ENCODE data around the gene FBXO42.

FBXO42 gene

DNA sequence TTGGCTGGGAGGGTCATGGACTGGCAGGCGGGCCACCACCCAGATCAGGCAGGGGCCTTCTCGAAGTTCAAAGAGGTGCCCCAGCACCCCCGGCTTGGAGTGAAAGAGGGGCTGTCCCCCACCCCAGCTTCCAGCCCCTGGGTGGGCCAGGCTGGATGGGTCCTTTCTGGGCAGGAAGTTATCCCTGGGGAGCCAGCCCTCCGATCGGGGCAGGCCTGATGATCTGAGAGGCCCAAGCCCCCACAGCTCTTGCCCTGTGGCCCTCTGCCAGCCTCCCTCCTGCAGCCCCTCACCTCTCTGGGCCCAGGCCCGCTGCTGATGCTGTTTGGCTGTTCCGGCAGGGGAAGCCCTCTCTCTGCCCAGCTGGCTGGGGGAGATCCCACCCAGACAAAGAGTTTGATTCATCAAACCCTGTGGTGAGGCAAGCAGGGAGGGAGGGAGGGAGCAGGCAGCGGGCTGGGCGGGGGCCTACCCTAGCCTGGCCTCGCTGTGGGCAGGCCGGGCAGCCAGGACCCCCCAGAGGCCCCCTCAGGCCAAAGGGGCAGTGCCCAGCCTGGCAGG, 142.4 kb downstream of the FBXO42 start:
- Mint-ChIP-seq H3K4me1 (ENCODE audit: low read depth) (peaks cover 2% of the 10 kb centered on the region), H3K36me3 (ENCODE audit: low read depth) (no peaks in the 10 kb centered on the region), H3K4me3 (no peak overlapping the region), H3K27me3 (ENCODE audit: low read depth) (peaks cover 12% of the 10 kb centered on the region), H3K27ac (no peak overlapping the region), H3K9me3 (no peaks in the 10 kb centered on the region)

DNA sequence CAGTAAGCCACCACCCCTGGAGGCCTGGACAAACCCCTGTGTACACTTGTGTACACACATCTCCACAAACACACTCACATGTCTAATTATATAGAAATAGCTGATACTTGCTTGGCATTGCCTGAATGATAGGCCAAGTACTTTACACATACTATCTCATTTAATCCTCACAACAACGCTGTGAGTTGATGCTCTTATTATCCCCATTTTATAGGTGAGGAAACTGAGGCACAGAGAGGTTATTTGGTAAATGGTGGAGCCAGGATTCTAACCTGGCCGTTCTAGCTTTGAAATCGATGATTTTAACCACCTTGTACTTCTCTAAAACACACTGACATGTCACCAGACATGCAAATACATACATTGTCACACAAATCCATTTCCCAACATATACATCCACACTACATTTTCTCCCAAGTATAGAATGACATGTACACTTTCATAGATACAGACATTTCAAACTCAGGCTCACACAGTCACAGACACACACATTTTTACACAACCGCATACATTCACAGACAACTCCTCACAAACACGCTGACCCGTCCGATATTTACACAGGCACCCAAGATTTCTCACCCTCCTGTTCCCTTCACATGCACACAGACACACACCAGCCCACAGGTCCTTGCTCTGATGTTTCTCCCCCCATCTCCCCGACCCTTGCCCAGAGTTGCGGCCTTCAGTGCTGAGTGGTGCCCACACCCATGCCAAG, 143.0 kb downstream of the FBXO42 start:
- Mint-ChIP-seq H3K27ac (no peak overlapping the region), H3K27me3 (ENCODE audit: low read depth) (peaks cover 12% of the 10 kb centered on the region), H3K4me3 (peak overlapping the region; percentile 0), H3K9me3 (no peaks in the 10 kb centered on the region), H3K4me1 (ENCODE audit: low read depth) (peaks cover 2% of the 10 kb centered on the region), H3K36me3 (ENCODE audit: low read depth) (peaks cover under 1% of the 10 kb centered on the region)

DNA sequence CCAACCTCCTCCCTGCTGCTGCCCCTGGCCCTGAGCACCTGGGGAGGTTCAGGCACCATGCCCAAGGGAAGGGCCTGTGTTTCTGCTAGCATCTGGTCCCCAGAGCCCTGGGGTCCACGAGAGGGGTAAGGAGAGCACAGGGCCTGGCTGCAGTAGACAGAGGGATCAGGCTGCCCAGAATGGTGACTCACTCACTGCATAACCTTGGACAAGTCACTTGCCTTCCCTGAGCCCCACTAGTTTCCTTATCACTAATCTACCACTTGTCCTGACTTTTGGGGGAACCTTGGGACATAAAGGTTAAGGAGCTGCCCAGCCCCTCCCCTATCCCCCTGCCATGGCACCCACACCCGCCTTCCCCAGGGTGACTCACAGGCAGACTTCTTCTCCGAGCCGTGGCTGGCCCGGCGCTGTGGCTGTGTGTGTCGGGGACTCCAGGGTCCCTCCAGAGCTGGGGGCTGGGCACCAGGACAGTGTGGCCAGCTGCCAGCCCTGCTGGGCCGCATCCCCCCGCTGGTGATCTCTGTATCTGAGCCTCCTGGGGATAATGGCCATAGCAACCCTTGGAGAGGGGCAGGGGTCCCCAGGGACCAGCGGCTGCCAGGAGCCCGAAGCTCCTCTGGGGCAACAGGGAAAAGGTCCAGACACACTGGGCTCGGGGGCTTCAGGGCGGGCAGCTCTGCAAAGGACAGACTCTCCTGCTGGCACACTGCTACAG, 143.9 kb downstream of the FBXO42 start:
- H3K4me3 Mint-ChIP-seq = no peak overlapping the region

DNA sequence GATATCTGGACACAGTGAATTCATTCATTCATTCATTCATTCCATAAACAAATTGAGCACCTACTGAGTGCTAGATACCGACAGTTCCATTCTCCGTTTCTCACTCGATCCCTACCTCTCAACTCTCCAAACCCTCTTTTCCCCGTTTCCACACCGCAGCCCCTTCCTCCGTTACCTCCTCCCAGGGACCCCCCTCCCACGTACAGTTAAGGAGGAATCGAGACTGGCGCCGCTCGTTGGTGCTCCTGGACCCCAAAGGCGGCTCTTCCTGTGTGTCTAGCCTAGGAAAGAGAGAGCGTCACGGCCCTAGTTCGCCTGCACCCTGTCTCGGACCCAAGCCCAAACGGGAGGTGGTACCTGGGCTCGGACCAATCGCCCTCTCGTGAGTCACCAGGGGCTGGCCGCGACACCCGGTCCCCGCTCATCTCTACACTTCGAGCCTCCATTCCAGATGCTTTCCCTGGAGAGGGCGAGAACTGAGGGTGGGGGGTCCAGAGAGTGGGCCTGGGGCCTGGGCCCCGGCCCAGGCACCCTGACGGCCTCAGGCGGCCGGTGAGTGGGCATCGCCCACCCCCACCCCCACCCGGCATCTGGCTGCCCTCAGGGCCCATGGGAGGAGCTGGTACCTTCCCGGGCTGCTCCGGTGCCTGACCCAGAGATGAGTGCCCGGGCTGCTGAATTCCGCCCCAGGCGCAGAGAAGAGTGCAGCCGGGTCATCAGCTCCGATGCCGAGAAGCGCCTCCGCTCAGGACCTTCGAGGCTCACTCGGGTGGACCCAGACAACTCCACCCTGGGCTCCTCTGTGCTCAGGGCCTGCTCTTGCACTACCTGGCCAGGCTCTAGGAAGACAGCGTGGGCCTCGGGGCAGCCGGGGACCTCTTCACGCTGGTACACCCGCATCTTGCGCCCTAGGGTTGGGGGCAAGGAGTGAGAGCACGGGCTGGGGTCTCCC, 144.7 kb downstream of the FBXO42 start:
- Mint-ChIP-seq H3K27me3 (ENCODE audit: low read depth) (peaks cover 6% of the 10 kb centered on the region), H3K4me3 (peak overlapping the region; percentile 90), H3K27ac (peak overlapping the region; percentile 95), H3K9me3 (no peaks in the 10 kb centered on the region), H3K36me3 (ENCODE audit: low read depth) (peaks cover 7% of the 10 kb centered on the region), H3K4me1 (ENCODE audit: low read depth) (peaks cover 2% of the 10 kb centered on the region)

More for the DNA sequence above, 143.9 kb downstream of the FBXO42 start:
- H3K27ac Mint-ChIP-seq = no peak overlapping the region
- peaks cover 12% of the 10 kb centered on the region for H3K27me3 Mint-ChIP-seq (ENCODE audit: low read depth)
- H3K4me1 Mint-ChIP-seq (ENCODE audit: low read depth) = peaks cover 2% of the 10 kb centered on the region
- H3K9me3 Mint-ChIP-seq = no peaks in the 10 kb centered on the region
- peaks cover 7% of the 10 kb centered on the region for H3K36me3 Mint-ChIP-seq (ENCODE audit: low read depth)

DNA sequence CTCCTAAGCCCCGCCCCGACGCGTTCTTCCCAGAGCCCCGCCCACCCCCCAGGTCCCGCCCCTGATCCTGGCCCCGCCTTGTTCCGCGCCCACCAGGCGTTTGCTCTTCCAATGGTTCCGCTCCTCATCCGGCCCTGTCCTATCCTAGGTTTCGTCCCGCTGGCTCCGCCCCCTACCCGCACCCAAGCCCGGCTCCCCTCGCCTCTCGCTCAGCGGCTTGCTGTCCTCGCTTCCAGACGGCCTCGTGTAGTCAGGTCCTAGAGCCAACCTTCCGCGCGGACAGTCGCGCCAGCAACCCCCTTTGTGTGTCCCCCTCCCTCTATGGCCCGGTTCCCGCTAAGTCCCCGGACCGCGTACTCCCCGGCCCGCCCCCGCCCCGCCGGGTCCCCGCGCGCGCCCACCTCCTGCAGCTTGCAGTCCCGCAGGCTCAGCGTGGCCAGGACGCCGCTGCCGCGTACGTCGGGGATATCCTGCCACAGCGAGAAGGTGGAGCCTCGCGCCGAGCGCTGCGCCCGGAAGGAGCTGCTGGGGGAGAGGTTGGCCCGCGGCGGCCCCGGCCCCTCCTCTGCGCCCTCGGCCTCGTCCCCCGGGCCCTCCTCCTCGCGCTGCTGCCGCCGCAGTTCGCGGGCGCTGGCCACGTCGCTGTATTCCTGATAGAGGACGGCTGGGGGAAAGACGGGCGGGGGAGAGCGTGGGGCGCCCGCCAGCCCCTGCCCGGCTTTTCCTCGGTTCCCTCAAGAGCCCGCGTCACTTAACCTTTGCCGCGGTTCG, 145.5 kb downstream of the FBXO42 start:
- peaks cover under 1% of the 10 kb centered on the region for H3K27me3 Mint-ChIP-seq (ENCODE audit: low read depth)
- peak overlapping the region; percentile 90 for H3K4me3 Mint-ChIP-seq
- H3K27ac Mint-ChIP-seq = peak overlapping the region; percentile 95
- peaks cover 7% of the 10 kb centered on the region for H3K36me3 Mint-ChIP-seq (ENCODE audit: low read depth)
- peaks cover 2% of the 10 kb centered on the region for H3K4me1 Mint-ChIP-seq (ENCODE audit: low read depth)
- no peaks in the 10 kb centered on the region for H3K9me3 Mint-ChIP-seq

DNA sequence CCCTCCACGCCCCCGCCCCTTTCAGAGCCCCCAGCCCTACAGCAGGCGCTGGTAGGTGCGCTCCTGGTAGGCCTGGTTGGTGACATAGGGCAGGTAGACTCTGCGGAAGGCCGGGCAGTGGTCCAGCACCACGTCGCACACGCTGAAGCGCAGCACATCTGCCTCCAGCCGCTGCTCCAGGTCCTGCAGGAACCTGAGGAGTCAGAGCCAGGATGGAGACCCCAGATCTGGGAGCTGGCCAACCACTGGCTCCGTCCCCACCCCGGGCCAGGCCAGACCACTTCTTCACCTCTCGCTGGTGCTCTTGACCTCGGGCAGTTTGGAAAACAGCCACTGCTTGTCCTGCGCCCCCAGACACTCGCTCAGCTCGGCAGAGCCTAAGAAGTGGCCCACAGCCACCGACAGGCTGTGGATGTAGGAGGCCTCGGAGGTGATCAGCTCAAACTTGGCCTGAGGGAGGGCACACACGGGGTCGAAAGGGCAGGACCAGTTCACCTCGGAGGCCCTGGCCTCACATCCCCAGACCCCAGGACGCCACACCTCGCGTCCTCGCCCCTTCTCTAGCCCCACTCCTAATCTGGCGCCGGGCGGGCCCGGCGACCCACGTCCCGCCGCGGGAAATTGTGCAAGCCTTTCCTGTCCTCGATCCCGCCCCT, 146.3 kb downstream of the FBXO42 start:
- Mint-ChIP-seq H3K27ac (peak overlapping the region; percentile 95), H3K4me1 (ENCODE audit: low read depth) (peaks cover 2% of the 10 kb centered on the region), H3K9me3 (no peaks in the 10 kb centered on the region), H3K36me3 (ENCODE audit: low read depth) (peaks cover 7% of the 10 kb centered on the region), H3K4me3 (peak overlapping the region; percentile 90), H3K27me3 (ENCODE audit: low read depth) (no peaks in the 10 kb centered on the region)

DNA sequence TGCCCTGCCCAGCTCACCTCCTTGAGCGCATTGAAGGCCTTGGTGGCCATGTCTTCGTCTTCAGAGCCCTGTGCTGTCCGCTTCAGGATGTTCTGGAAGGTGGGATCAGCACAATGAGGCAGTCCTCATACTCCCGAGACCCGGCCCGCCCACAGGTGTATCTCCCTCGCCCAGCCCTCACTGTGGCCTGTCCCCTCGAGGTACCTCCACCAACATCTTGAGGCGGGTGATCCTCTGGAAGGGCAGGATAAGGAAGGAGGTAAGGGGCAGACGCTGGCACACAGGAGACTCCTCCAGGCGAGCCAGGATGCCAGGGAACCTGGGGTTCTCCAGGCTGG, 147.0 kb downstream of the FBXO42 start:
- H3K9me3 Mint-ChIP-seq = no peaks in the 10 kb centered on the region
- H3K27ac Mint-ChIP-seq = no peak overlapping the region
- H3K4me1 Mint-ChIP-seq (ENCODE audit: low read depth) = peaks cover 2% of the 10 kb centered on the region
- no peaks in the 10 kb centered on the region for H3K27me3 Mint-ChIP-seq (ENCODE audit: low read depth)
- H3K36me3 Mint-ChIP-seq (ENCODE audit: low read depth) = peaks cover 7% of the 10 kb centered on the region
- H3K4me3 Mint-ChIP-seq = no peak overlapping the region

DNA sequence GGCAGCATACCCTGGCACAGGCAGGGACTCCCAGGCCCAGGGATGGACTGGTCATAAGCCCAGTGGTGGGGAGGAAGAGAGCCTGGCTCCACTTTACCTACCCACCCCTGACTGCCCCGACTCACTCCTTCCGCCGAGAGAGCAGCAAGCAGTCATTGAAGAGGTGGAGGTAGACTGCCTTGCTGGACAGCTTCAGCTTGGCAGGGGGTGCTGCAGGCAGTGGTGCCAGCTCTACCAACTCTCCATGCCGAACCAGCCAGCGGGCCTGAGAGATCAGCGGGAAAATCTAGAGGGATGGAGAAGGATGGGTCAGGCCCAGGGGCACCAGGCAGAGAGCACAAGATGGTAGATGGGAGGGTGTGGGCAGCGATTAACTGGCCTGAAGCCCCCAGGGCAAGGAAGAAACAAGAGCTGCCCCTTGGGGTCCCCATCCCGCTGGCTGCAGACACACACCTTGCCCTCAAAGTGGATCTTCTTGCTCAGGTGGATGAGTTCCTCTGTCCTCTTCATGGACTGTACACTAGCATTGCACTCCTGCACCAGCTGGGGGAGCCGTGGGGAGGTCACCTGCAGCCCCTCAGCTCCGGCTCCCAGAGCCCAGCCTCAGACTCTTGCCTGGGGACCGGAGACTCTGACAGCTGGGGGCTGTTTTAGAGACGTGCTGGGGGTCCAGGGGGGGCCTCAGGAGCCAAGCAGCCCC, 147.5 kb downstream of the FBXO42 start:
- no peaks in the 10 kb centered on the region for H3K27me3 Mint-ChIP-seq (ENCODE audit: low read depth)
- peak overlapping the region; percentile 50 for H3K4me3 Mint-ChIP-seq
- peaks cover 7% of the 10 kb centered on the region for H3K36me3 Mint-ChIP-seq (ENCODE audit: low read depth)
- no peaks in the 10 kb centered on the region for H3K9me3 Mint-ChIP-seq
- H3K4me1 Mint-ChIP-seq (ENCODE audit: low read depth) = peaks cover 3% of the 10 kb centered on the region
- no peak overlapping the region for H3K27ac Mint-ChIP-seq

DNA sequence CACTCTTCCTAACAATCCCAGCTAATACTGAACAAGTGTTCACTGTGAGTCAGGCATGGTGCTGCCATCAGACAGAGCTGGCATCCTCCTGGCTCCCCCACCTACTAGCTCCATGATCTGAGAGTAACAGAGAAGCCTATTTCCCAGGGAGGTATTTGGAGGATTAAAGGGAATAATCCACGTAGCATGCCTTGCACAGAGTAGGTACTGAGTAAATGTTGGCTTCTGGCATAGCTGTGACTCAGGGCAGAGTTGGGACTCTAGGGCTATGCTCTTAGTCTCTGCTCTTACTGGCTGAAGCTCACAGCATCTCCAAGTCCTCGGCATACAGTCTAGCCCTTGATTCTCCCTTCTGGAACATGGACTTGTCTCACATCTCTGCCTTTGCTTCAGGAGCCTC, 148.1 kb downstream of the FBXO42 start:
- H3K4me1 Mint-ChIP-seq (ENCODE audit: low read depth) = peaks cover 7% of the 10 kb centered on the region
- no peak overlapping the region for H3K4me3 Mint-ChIP-seq
- peaks cover 7% of the 10 kb centered on the region for H3K36me3 Mint-ChIP-seq (ENCODE audit: low read depth)
- H3K27ac Mint-ChIP-seq = no peak overlapping the region
- H3K27me3 Mint-ChIP-seq (ENCODE audit: low read depth) = no peaks in the 10 kb centered on the region
- no peaks in the 10 kb centered on the region for H3K9me3 Mint-ChIP-seq

DNA sequence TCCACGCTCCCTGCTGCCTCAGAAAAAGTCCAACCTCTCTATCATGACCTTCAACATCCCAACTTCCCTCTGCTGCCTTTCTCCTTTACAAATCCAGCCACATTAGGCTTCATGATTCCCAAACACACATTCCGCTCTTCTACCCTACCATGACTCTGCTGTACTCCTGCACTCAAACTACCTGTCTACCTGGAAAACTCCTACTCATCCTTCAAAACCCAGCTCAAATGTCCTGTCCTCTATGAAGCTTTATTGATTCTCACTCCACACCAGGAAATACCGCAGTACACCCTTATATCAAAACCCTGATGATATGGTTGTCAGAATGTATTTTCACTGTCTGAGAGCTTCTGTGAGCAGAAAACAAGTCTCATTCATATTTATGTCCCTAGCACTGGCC, 148.7 kb downstream of the FBXO42 start:
- Mint-ChIP-seq H3K27me3 (ENCODE audit: low read depth) (no peaks in the 10 kb centered on the region), H3K36me3 (ENCODE audit: low read depth) (peaks cover 11% of the 10 kb centered on the region), H3K4me1 (ENCODE audit: low read depth) (peaks cover 12% of the 10 kb centered on the region), H3K4me3 (no peak overlapping the region), H3K9me3 (no peaks in the 10 kb centered on the region), H3K27ac (no peak overlapping the region)

DNA sequence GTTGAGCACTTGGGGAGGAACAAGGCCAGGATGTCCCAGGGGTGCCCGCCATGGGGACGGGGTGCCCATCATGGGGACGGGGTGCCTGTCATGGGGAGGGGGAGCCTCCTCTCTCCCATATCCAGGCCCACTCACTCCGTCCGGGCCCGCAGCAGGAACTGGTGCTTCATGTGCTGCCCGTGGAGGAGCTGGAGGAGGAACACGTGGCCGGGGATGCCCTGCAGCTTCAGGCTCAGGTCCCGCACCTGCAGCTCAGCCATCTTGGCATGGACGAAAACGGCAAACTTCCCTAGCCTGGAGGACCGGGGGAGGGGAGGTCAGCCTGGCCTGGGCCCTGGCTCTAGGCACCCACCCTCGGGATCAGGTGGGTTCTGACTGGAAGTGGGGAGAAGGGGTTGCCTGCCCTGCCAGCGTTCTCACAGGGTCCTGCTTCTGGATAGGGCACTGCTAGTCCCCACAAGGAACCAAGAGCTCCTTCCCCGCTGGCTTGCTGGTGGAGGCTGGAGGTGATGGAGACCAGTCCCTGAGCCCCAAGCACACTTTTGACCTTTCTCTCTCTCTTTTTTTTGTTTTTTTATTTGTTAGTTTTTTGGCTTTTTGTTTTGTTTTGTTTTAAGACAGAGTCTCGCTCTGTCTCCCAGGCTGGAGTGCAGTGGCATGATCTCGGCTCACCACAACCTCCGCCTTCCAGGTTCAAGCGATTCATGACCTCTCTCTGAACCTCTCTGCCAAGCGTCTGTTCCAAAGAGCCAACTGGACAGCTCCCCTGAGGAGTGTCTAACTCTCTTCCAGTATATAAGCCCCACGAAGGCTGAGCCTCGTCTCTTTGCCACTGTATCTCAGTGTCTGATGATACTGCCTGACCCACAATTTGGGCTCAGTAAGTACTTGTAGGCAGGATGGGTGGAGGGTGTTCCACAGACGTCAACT, 149.7 kb downstream of the FBXO42 start:
- H3K36me3 Mint-ChIP-seq (ENCODE audit: low read depth) = peaks cover 12% of the 10 kb centered on the region
- H3K27me3 Mint-ChIP-seq (ENCODE audit: low read depth) = no peaks in the 10 kb centered on the region
- peaks cover 15% of the 10 kb centered on the region for H3K4me1 Mint-ChIP-seq (ENCODE audit: low read depth)
- H3K9me3 Mint-ChIP-seq = no peaks in the 10 kb centered on the region
- no peak overlapping the region for H3K27ac Mint-ChIP-seq
- no peak overlapping the region for H3K4me3 Mint-ChIP-seq

DNA sequence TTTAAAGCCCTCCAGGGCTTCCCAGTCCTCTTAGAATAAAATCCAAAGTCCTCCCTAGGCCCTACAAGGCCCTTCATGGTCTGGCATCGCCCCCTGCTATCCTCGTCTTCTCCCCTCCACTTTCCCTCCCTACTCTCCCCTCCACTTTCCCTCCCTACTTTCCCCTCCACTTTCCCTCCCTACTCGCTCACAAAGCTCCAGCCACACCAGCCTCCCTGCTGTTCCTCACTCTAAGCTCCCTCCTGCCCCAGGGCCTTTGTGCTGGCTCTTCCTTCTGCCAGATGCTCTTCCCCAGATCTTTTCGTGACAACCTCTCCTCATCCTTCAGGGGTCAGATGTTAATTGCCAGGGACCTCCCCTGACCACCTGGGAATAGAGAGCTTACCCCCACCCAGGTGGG, 152.6 kb downstream of the FBXO42 start:
- H3K36me3 Mint-ChIP-seq (ENCODE audit: low read depth) = peaks cover 12% of the 10 kb centered on the region
- H3K4me3 Mint-ChIP-seq = no peak overlapping the region
- no peaks in the 10 kb centered on the region for H3K27me3 Mint-ChIP-seq (ENCODE audit: low read depth)
- H3K27ac Mint-ChIP-seq = no peak overlapping the region
- H3K9me3 Mint-ChIP-seq = no peaks in the 10 kb centered on the region
- peaks cover 16% of the 10 kb centered on the region for H3K4me1 Mint-ChIP-seq (ENCODE audit: low read depth)

Data from T-helper 1 cell treated with Interleukin-12 subunit alpha and Interleukin-12 subunit beta and Interleukin-4 antibody, amounts not matched to agents 30 μg/mL and 1 μg/mL, for 36 hours (primary cell).